Left ventricle myocardium inferior (tissue), 1 donor: ENCODE results near the gene SS18L1. TPM values are rescaled to one million over a fixed set of nuclear protein-coding genes. Genes with fewer than 3 reads are reported as not detected.
A peak's percentile ranks its signal among the peaks of the same experiment; 100 is the strongest.

Experiments
- DNase-seq: peaks from one replicate; pipeline ENCODE4 v3.0.0-alpha.2; 2020
- H3K27ac ChIP-seq: fragments of 200-600 bp; replicated peaks from 2 replicates; pipeline ENCODE4 v1.8.0; 2021
- H3K27me3 ChIP-seq: fragments of 200-600 bp; 2 replicates; pipeline ENCODE4 v1.8.0; 2021; ENCODE audit warnings: low read depth
- H3K36me3 ChIP-seq: fragments of 200-600 bp; 2 replicates; pipeline ENCODE4 v1.8.0; 2021
- H3K4me1 ChIP-seq: fragments of 200-600 bp; 2 replicates; pipeline ENCODE4 v1.8.0; 2021
- H3K4me3 ChIP-seq: fragments of 200-600 bp; 2 replicates; pipeline ENCODE4 v1.8.0; 2021; ENCODE audit warnings: mild to moderate bottlenecking, moderate library complexity
- H3K9me3 ChIP-seq: fragments of 200-600 bp; replicated peaks from 2 replicates; pipeline ENCODE4 v1.8.0; 2021
- CTCF ChIP-seq: fragments of 200-600 bp; IDR thresholded peaks from 2 replicates; pipeline ENCODE4 v1.8.0; 2021; ENCODE audit warnings: antibody characterized with exemption, mild to moderate bottlenecking, borderline replicate concordance
- intact Hi-C: fragments of 100-400 bp; cut with micrococcal nuclease; formaldehyde crosslinking; loops from one replicate; pipeline ENCODE4 v1.11.0; 2022
- total RNA-seq: library from RNA; stranded (reverse); fragmentation: NEBNext Ultra II Directional; extraction: Animal tissue kit (Norgen Biotek cat#: 25700); gene quantifications from one replicate; pipeline ENCODE4 v1.2.1, GENCODE V29; 2021
- donor health status: DM: no; HTN: yes; CAD: no; lungs with severe emphysema.

The SS18L1 gene
- total RNA-seq, 1 donor from 2014 or later = 9.0 TPM

- Histone ChIP-seq H3K4me3 (peak overlapping the region; percentile 56), H3K27ac (no peak overlapping the region), H3K9me3 (no peaks in the 10 kb centered on the region), H3K36me3 (no peaks in the 10 kb centered on the region), H3K27me3 (peaks cover 96% of the 10 kb centered on the region), H3K4me1 (peaks cover 21% of the 10 kb centered on the region)
- intact Hi-C loops = no loop called here
- no peak for DNase-seq
- TF ChIP-seq CTCF = no peak
Observed at GRCh38 chr20:62220666-62221568, 77.3 kb downstream of the SS18L1 start.

- H3K27me3 ChIP-seq = peaks cover 94% of the 10 kb centered on the region
- no peak for TF ChIP-seq CTCF
- no peaks in the 10 kb centered on the region for H3K9me3 ChIP-seq
- no peak overlapping the region for H3K4me3 ChIP-seq
- no peak overlapping the region for H3K27ac ChIP-seq
- DNase-seq = no peak
- H3K36me3 ChIP-seq = no peaks in the 10 kb centered on the region
- peaks cover 21% of the 10 kb centered on the region for H3K4me1 ChIP-seq
- intact Hi-C loops = no loop called here
Observed at GRCh38 chr20:62222266-62222850, 78.8 kb downstream of the SS18L1 start.

GRCh38 chr20:62222972-62223371 lies 79.4 kb downstream of the SS18L1 start:
- no peak for TF ChIP-seq CTCF
- Histone ChIP-seq H3K4me1 (peaks cover 27% of the 10 kb centered on the region), H3K27me3 (peaks cover 94% of the 10 kb centered on the region), H3K9me3 (no peaks in the 10 kb centered on the region), H3K36me3 (no peaks in the 10 kb centered on the region), H3K4me3 (no peak overlapping the region), H3K27ac (no peak overlapping the region)
- no peak for DNase-seq
- intact Hi-C loops = no loop called here

GRCh38 chr20:62223571-62223970 lies 80.0 kb downstream of the SS18L1 start:
- no peaks in the 10 kb centered on the region for H3K36me3 ChIP-seq
- intact Hi-C loops = no loop called here
- DNase-seq = no peak
- peaks cover 94% of the 10 kb centered on the region for H3K27me3 ChIP-seq
- no peaks in the 10 kb centered on the region for H3K9me3 ChIP-seq
- H3K4me3 ChIP-seq = no peak overlapping the region
- H3K4me1 ChIP-seq = peaks cover 31% of the 10 kb centered on the region
- H3K27ac ChIP-seq = no peak overlapping the region
- TF ChIP-seq CTCF = no peak

GRCh38 chr20:62224113-62224855 lies 80.7 kb downstream of the SS18L1 start:
- DNase-seq = no peak
- intact Hi-C loops = no loop called here
- Histone ChIP-seq H3K4me3 (no peak overlapping the region), H3K9me3 (no peaks in the 10 kb centered on the region), H3K27ac (no peak overlapping the region), H3K36me3 (no peaks in the 10 kb centered on the region), H3K4me1 (peaks cover 24% of the 10 kb centered on the region), H3K27me3 (peaks cover 92% of the 10 kb centered on the region)
- TF ChIP-seq CTCF = no peak
